Measurements from ENCODE around the gene NEU2. TPM values are rescaled to one million over a fixed set of nuclear protein-coding genes. Genes with fewer than 3 reads are reported as not detected.

Gene NEU2
- total RNA-seq, 1 experiment from 2014 or later, result not detected

DNA sequence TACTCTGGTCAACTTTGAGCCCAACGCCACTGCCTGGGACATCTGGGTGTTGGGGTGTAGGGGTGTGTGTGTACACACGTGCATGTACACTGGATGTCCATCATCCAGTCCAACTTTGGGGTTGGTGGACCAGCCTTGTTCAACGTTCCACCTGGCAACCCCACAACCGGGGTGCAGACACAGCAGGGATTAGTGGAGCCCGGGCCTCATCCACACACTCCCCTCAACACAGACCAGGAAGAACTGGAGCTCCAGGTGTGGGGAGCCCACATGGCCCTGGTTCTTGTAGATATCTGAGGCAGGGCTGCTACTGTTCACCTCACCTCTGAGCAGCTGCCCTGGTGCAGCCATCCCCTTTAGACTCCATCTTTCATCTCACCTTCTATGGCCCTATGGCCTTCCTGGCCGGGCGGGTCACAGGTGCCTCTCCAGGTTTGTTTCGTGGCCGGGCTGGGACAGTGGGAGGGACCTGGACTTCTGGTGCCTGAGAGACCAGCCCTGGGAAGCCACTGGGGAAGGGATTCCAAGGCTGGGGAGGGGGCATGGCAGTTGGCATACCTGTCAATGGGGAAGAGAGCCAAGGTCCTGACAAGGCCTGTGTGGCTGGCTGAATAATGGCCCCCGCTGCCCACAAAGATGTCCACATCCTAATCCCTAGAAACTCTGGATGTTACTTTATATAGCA is 7.5 kb downstream of the NEU2 start (continued):
- TF ChIP-seq ZBTB33 (IDR thresholded peaks at IDR 0.05; ENCODE audit: extremely low read depth, insufficient replicate concordance, low read length), result no peak
- TF ChIP-seq, protein P1, sequence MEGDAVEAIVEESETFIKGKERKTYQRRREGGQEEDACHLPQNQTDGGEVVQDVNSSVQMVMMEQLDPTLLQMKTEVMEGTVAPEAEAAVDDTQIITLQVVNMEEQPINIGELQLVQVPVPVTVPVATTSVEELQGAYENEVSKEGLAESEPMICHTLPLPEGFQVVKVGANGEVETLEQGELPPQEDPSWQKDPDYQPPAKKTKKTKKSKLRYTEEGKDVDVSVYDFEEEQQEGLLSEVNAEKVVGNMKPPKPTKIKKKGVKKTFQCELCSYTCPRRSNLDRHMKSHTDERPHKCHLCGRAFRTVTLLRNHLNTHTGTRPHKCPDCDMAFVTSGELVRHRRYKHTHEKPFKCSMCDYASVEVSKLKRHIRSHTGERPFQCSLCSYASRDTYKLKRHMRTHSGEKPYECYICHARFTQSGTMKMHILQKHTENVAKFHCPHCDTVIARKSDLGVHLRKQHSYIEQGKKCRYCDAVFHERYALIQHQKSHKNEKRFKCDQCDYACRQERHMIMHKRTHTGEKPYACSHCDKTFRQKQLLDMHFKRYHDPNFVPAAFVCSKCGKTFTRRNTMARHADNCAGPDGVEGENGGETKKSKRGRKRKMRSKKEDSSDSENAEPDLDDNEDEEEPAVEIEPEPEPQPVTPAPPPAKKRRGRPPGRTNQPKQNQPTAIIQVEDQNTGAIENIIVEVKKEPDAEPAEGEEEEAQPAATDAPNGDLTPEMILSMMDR (IDR thresholded peaks at IDR 0.05 in 2 of 3, conservative IDR thresholded peaks at IDR 0.05 in 1 of 3; ENCODE audit: borderline replicate concordance in 1 of 3, insufficient read depth in 1 of 3, low read depth in 2 of 3, low read length in 2 of 3), result no peak

GRCh38 chr2:233040571-233040970 is 8.1 kb downstream of the NEU2 start:
- no peaks in the 10 kb centered on the region for H3K27me3 ChIP-seq (ENCODE audit: insufficient read depth, low read length)
- RAD21 ChIA-PET (ENCODE audit: low non-redundant PET in 1 of 2, low total read pairs in 2 of 2, uncharacterized antibody in 2 of 2, unreplicated experiment in 2 of 2), result no interaction called here
- TF ChIP-seq JUND (IDR thresholded peaks at IDR 0.05) (no peak), SP1 (IDR thresholded peaks at IDR 0.05; ENCODE audit: low read depth) (no peak), ZFX (IDR thresholded peaks at IDR 0.05) (no peak), ELF1 (IDR thresholded peaks at IDR 0.05; ENCODE audit: borderline replicate concordance, low read depth) (no peak), ZNF274 (IDR thresholded peaks at IDR 0.05; ENCODE audit: low read depth, low read length) (no peak), EZH2 (IDR thresholded peaks at IDR 0.05) (no peak), POLR2AphosphoS5 (IDR thresholded peaks at IDR 0.05; ENCODE audit: low read depth, low read length) (no peak), MAX (IDR thresholded peaks at IDR 0.05) (no peak), EGR1 (IDR thresholded peaks at IDR 0.05; ENCODE audit: low read depth) (no peak), YY1 (IDR thresholded peaks at IDR 0.05; ENCODE audit: extremely low read depth, insufficient replicate concordance, low read depth, low read length) (no peak), FOSL1 (IDR thresholded peaks at IDR 0.05; ENCODE audit: low read depth) (no peak)
- TF ChIP-seq, protein P2, sequence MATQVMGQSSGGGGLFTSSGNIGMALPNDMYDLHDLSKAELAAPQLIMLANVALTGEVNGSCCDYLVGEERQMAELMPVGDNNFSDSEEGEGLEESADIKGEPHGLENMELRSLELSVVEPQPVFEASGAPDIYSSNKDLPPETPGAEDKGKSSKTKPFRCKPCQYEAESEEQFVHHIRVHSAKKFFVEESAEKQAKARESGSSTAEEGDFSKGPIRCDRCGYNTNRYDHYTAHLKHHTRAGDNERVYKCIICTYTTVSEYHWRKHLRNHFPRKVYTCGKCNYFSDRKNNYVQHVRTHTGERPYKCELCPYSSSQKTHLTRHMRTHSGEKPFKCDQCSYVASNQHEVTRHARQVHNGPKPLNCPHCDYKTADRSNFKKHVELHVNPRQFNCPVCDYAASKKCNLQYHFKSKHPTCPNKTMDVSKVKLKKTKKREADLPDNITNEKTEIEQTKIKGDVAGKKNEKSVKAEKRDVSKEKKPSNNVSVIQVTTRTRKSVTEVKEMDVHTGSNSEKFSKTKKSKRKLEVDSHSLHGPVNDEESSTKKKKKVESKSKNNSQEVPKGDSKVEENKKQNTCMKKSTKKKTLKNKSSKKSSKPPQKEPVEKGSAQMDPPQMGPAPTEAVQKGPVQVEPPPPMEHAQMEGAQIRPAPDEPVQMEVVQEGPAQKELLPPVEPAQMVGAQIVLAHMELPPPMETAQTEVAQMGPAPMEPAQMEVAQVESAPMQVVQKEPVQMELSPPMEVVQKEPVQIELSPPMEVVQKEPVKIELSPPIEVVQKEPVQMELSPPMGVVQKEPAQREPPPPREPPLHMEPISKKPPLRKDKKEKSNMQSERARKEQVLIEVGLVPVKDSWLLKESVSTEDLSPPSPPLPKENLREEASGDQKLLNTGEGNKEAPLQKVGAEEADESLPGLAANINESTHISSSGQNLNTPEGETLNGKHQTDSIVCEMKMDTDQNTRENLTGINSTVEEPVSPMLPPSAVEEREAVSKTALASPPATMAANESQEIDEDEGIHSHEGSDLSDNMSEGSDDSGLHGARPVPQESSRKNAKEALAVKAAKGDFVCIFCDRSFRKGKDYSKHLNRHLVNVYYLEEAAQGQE (IDR thresholded peaks at IDR 0.05; ENCODE audit: low read depth), result no peak
- TF ChIP-seq, protein P1 (IDR thresholded peaks at IDR 0.05 in 2 of 3, conservative IDR thresholded peaks at IDR 0.05 in 1 of 3; ENCODE audit: borderline replicate concordance in 1 of 3, insufficient read depth in 1 of 3, low read depth in 2 of 3, low read length in 2 of 3), result no peak

More at GRCh38 chr2:233040571-233040970, 8.1 kb downstream of the NEU2 start:
- Histone ChIP-seq H3K9me3 (ENCODE audit: control insufficient read depth in 1 of 2, insufficient read depth in 1 of 2, low read depth in 1 of 2, low read length in 2 of 2) (peaks cover 0 to 2% of the 10 kb centered on the region in 2 experiments; a peak in 1 of 4 replicates), H3K79me2 (ENCODE audit: insufficient read depth, low read length) (no peaks in the 10 kb centered on the region), H3K9ac (ENCODE audit: low read length) (no peak overlapping the region), H2AFZ (ENCODE audit: low read depth, low read length, poor library complexity, severe bottlenecking) (no peak overlapping the region), H3K4me1 (ENCODE audit: control insufficient read depth in 1 of 2, insufficient read depth in 2 of 2, low read length in 2 of 2) (no peaks in the 10 kb centered on the region), H3K4me2 (ENCODE audit: low read length) (no peak overlapping the region), H4K20me1 (ENCODE audit: insufficient read depth) (no peaks in the 10 kb centered on the region), H3K36me3 (ENCODE audit: control insufficient read depth in 1 of 2, insufficient read depth in 2 of 2, low read length in 2 of 2) (no peaks in the 10 kb centered on the region), H3K27ac (ENCODE audit: low read depth, low read length) (no peak overlapping the region), H3K9me2 (ENCODE audit: insufficient read depth) (no peaks in the 10 kb centered on the region), H3K4me3 (replicated peaks in 1 of 2; ENCODE audit: low read depth in 1 of 2, low read length in 2 of 2) (no peak overlapping the region)
- no TSS peak for BruUV-seq (replicated peaks)
- DNase-seq (ENCODE audit: low read depth, low spot score) (no peak), ATAC-seq (no peak)
- intact Hi-C loops (cut with micrococcal nuclease), result no loop called here
- POLR2A ChIA-PET, result no interaction called here
- CTCF ChIA-PET, result no interaction called here

Measured in HCT116 (cell line).